K562 (cell line): Measurements from ENCODE around the gene LYST. TPM values are rescaled to one million over a fixed set of nuclear protein-coding genes. Genes with fewer than 3 reads are reported as not detected.
A peak's percentile ranks its signal among the peaks of the same experiment; 100 is the strongest.
"Not testable (repeated sequence)": the region's sequence is repeated elsewhere in the genome, so short reads cannot be mapped to it uniquely, and the experiment has no call there.

ENCODE experiments used
- ATAC-seq: fragments of 200-7000 bp; cut with Tn5 transposase; 3 replicates; pipeline ENCODE4 v1.9.1; 2020; ENCODE audit warnings: moderate library complexity
- BruUV-seq: library from RNA; stranded (reverse); fragments of 400-500 nt; replicated peaks from 2 replicates; lab custom pipeline; 2021; lab: Mats Ljungman, UMichigan
- CTCF ChIA-PET: fragments of 300-600 bp; formaldehyde crosslinking; extraction: SDS; loops from one replicate; lab custom pipeline; 2021; ENCODE audit warnings: low intra/inter-chr PET ratio; lab: Yijun Ruan, JAX
- POLR2A ChIA-PET: fragments of 300-600, 350-650 bp; sonication (Branson Sonifier 250); formaldehyde crosslinking; extraction: SDS; loops from one replicate; lab custom pipeline; 2021; ENCODE audit warnings: antibody characterized with exemption, inconsistent platforms; lab: Yijun Ruan, JAX
- DNase-seq, 4 experiments: peaks; one replicate each; pipeline versions ENCODE4 v3.0.0 to v3.0.0-alpha.2; 2011 to 2018; ENCODE audit warnings: low spot score in 3 of 4, mixed read lengths in 3 of 4; ENCODE audit errors: extremely low read depth in 1 of 4
- FAIRE-seq: peaks from 2 replicates; lab custom pipeline; 2011; peaks lifted over from hg19 to GRCh38; lab: Jason Lieb, UNC
- H2AFZ ChIP-seq: 2 replicates; pipeline ENCODE4 v1.6.0; 2011; ENCODE audit warnings: low read depth, low read length, control low read depth, inconsistent platforms
- H3K27ac ChIP-seq: fragments of 200-600 bp; 3 replicates; pipeline ENCODE4 v1.8.0; 2011; ENCODE audit warnings: low read depth, mild to moderate bottlenecking, control low read depth, inconsistent platforms, low read length, moderate library complexity, mixed read lengths; ENCODE audit errors: extremely low read depth
- H3K27me3 ChIP-seq, 2 experiments: fragments of 300-600 bp in 1 of 2; 2 replicates in 1 of 2; 3 replicates in 1 of 2; pipeline versions ENCODE4 v1.6.0 to v1.8.0; 2011; ENCODE audit warnings: inconsistent platforms in 2 of 2, low read length in 2 of 2, mild to moderate bottlenecking in 1 of 2, mixed read lengths in 1 of 2, moderate library complexity in 1 of 2; ENCODE audit not compliant: control insufficient read depth in 2 of 2, insufficient read depth in 2 of 2
- H3K36me3 ChIP-seq: fragments of 300-600 bp; 3 replicates; pipeline ENCODE4 v1.8.0; 2011; ENCODE audit warnings: mild to moderate bottlenecking, low read length, inconsistent platforms; ENCODE audit not compliant: control insufficient read depth, insufficient read depth
- H3K4me1 ChIP-seq, 2 experiments: fragments of 200-600 bp in 1 of 2; replicated peaks in 1 of 2; 2 replicates in 1 of 2; 3 replicates in 1 of 2; pipeline versions ENCODE4 v1.5.1 to v1.8.0; 2011; ENCODE audit warnings: inconsistent platforms in 2 of 2, low read length in 2 of 2, mild to moderate bottlenecking in 1 of 2, mixed read lengths in 1 of 2, moderate library complexity in 1 of 2; ENCODE audit not compliant: control insufficient read depth in 2 of 2, insufficient read depth in 2 of 2
- H3K4me2 ChIP-seq: 2 replicates; pipeline ENCODE4 v1.6.1; 2011; ENCODE audit warnings: low read length, control low read depth, inconsistent platforms, mixed read lengths; ENCODE audit not compliant: insufficient read depth
- H3K4me3 ChIP-seq: fragments of 200-600 bp; sonication (generic), shearing (Covaris generic); 2 replicates; pipeline ENCODE4 v1.5.1; 2016; ENCODE audit warnings: control low read depth, inconsistent platforms
- H3K79me2 ChIP-seq: fragments of 200-600 bp; 3 replicates; pipeline ENCODE4 v1.8.0; 2011; ENCODE audit warnings: low read length, inconsistent platforms; ENCODE audit not compliant: control insufficient read depth, insufficient read depth
- H3K9ac ChIP-seq, 2 experiments: 2 replicates each; pipeline versions ENCODE4 v1.6.0 to v1.6.1; 2011; ENCODE audit warnings: low read depth in 2 of 2, low read length in 2 of 2, control low read depth in 1 of 2, inconsistent platforms in 1 of 2, mild to moderate bottlenecking in 1 of 2, mixed read lengths in 1 of 2; ENCODE audit not compliant: insufficient read depth in 1 of 2
- H3K9me1 ChIP-seq: one replicate; pipeline ENCODE4 v1.6.0; 2011; ENCODE audit warnings: inconsistent platforms, mild to moderate bottlenecking, low read length, moderate library complexity; ENCODE audit not compliant: control insufficient read depth, insufficient read depth
- H3K9me3 ChIP-seq: replicated peaks from 2 replicates; pipeline ENCODE4 v1.5.1; 2011; ENCODE audit warnings: low read depth, low read length, inconsistent platforms; ENCODE audit not compliant: control insufficient read depth, insufficient read depth
- H4K20me1 ChIP-seq: replicated peaks from 2 replicates; pipeline ENCODE4 v1.6.1; 2011; ENCODE audit warnings: low read length, inconsistent platforms, mixed read lengths; ENCODE audit not compliant: control insufficient read depth, insufficient read depth
- ZNF146 ChIP-seq: IDR thresholded peaks from one replicate; pipeline ENCODE4 v1.6.1; 2018; ENCODE audit warnings: missing compliant biosample characterization; ENCODE audit not compliant: unreplicated experiment
- ZNF436 ChIP-seq: fragments of 250-450, 450-650 bp; sonication (Bioruptor Pico); formaldehyde crosslinking; IDR thresholded peaks from 2 replicates; pipeline ENCODE4 v1.7.0; 2020; ENCODE audit warnings: mild to moderate bottlenecking
- ZSCAN32 ChIP-seq: fragments of 450-650 bp; formaldehyde crosslinking; IDR thresholded peaks from 2 replicates; pipeline ENCODE4 v1.4.0; 2020; ENCODE audit warnings: mild to moderate bottlenecking, moderate library complexity
- WGBS: fragments of 100-300 bp; shearing (Covaris generic); methylation state at CpG from one replicate; pipeline ENCODE4 v1.1.6; 2016; ENCODE audit warnings: low coverage, mixed read lengths; ENCODE audit not compliant: insufficient coverage; ENCODE audit errors: missing lambda C conversion rate; 5-methylcytosine and 5-hydroxymethylcytosine counted together
- in situ Hi-C: fragments of 300-500 bp; cut with MboI; formaldehyde crosslinking; loops from 4 replicates; pipeline ENCODE4 v1.15.0; 2018; ENCODE audit warnings: inconsistent platforms, mixed read lengths
- intact Hi-C: fragments of 100-400 bp; cut with micrococcal nuclease; formaldehyde crosslinking; loops from 2 replicates; pipeline ENCODE4 v1.14.2; 2022
- polyA plus RNA-seq, 8 experiments: library from polyadenylated mRNA; depleted of rRNA in 4 of 8; stranded (reverse) in 5 of 8; unstranded in 3 of 8; fragments of >200 nt; fragmentation: Nextera tagmentation in 2 of 8; fragmentation: Illumina TruSeq in 1 of 8; extraction: Ambion mirVana in 2 of 8; extraction: Trizol in 1 of 8; gene quantifications; 2 replicates each; pipeline versions ENCODE4 v1.2.1 to v1.2.3, GENCODE V29; 2011 to 2014; ENCODE audit warnings: inconsistent platforms in 1 of 8, missing spikeins in 1 of 8
- total RNA-seq, 7 experiments: library from RNA; depleted of rRNA in 6 of 7; stranded (reverse); fragments of >200 nt in 6 of 7; fragmentation: Illumina TruSeq in 2 of 7; extraction: Trizol in 2 of 7; gene quantifications; 2 replicates each; pipeline versions ENCODE4 v1.2.1 to v1.2.3, GENCODE V29; 2011 to 2021; ENCODE audit warnings: low replicate concordance in 1 of 7
- TF ChIP-seq, protein P1 (sequence below), 2 experiments: IDR thresholded peaks; 2 replicates each; pipeline ENCODE4 v1.6.1; 2011; ENCODE audit warnings: borderline replicate concordance in 1 of 2, control low read depth in 1 of 2, low read depth in 1 of 2, low read length in 1 of 2, mild to moderate bottlenecking in 1 of 2, mixed read lengths in 1 of 2, moderate library complexity in 1 of 2; ENCODE audit not compliant: insufficient read depth in 1 of 2, insufficient read length in 1 of 2, poor library complexity in 1 of 2, severe bottlenecking in 1 of 2; ENCODE audit errors: extremely low read depth in 1 of 2

The LYST gene
- total and polyA plus RNA-seq, 9 of the 15 experiments (the other 6 are each of a cell fraction or from before 2014, with no cell fraction given) = 0.73 to 2.4 (median 1.4) TPM

DNA sequence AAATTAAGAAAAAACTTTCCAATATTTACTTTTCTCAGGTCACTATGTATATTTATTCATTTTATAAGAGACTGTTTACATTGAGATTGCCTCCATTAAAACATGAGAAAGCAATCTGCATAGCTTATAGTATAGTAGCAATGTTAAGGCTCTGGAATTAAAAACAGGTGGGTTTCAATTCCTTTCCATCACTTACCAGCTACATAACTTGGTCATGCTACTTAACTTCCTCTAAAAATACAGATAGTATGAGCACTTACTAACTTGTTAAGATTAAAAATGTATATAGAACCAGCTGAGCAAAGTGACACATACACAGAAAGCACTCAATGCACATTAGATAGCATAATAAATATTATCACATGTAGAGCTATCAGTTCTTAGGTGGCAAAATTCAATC is 76.6 kb downstream of the LYST start (continued):
- TF ChIP-seq, protein P1, sequence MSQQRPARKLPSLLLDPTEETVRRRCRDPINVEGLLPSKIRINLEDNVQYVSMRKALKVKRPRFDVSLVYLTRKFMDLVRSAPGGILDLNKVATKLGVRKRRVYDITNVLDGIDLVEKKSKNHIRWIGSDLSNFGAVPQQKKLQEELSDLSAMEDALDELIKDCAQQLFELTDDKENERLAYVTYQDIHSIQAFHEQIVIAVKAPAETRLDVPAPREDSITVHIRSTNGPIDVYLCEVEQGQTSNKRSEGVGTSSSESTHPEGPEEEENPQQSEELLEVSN (IDR thresholded peaks at IDR 0.05; ENCODE audit: borderline replicate concordance in 1 of 2, extremely low read depth in 1 of 2, insufficient read depth in 1 of 2, insufficient read length in 1 of 2, low read depth in 1 of 2, low read length in 1 of 2, poor library complexity in 1 of 2, severe bottlenecking in 1 of 2) = no peak
- TF ChIP-seq ZSCAN32 = no peak
- TF ChIP-seq ZNF436 (CRISPR knock-in tag) = no peak

DNA sequence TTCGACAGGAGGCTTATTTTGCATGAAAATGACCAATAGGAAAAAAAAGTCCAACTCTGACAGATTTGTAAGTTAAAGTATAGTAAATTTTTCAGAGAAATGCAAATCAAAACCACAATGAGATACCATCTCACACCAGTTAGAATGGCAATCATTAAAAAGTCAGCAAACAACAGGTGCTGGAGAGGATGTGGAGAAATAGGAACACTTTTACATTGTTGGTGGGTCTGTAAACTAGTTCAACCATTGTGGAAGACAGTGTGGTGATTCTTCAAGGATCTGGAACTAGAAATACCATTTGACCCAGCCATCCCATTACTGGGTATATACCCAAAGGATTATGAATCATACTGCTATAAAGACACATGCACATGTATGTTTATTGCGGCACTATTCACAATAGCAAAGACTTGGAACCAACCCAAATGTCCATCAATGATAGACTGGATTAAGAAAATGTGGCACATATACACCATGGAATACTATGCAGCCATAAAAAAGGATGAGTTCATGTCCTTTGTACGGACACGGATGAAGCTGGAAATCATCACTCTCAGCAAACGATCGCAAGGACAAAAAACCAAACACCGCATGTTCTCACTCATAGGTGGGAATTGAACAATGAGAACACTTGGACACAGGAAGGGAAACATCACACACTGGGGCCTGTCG is 80.3 kb downstream of the LYST start:
- H3K27me3 ChIP-seq, H2AFZ ChIP-seq, intact Hi-C loops, DNase-seq, H3K9me1 ChIP-seq, H3K36me3 ChIP-seq, H3K27ac ChIP-seq, H4K20me1 ChIP-seq, BruUV-seq, ATAC-seq, H3K9ac ChIP-seq, H3K4me1 ChIP-seq, FAIRE-seq, POLR2A ChIA-PET, H3K79me2 ChIP-seq, H3K4me2 ChIP-seq, CTCF ChIA-PET, H3K9me3 ChIP-seq, H3K4me3 ChIP-seq, in situ Hi-C loops: not testable (repeated sequence)
- WGBS = 18% methylated on average over 7 of the region's 8 CpGs
- TF ChIP-seq ZNF146 (CRISPR knock-in tag) = peak; percentile 37
